Epithelial cell of esophagus (primary cell): ENCODE data around the gene GULP1.

Experiments
- DNase-seq: peaks from one replicate; pipeline ENCODE4 v3.0.0; 2010; ENCODE audit warnings: low read depth
- H3K4me3 ChIP-seq: 2 replicates; pipeline ENCODE4 v1.5.1; 2011; ENCODE audit warnings: mild to moderate bottlenecking, low read length, control low read depth
- TF ChIP-seq, protein P1 (sequence below): IDR thresholded peaks from 2 replicates; pipeline ENCODE4 v1.5.1; 2011; ENCODE audit warnings: low read depth, mild to moderate bottlenecking, low read length, control low read depth, inconsistent platforms; ENCODE audit not compliant: insufficient read depth; ENCODE audit errors: missing control alignments

Gene GULP1

DNA sequence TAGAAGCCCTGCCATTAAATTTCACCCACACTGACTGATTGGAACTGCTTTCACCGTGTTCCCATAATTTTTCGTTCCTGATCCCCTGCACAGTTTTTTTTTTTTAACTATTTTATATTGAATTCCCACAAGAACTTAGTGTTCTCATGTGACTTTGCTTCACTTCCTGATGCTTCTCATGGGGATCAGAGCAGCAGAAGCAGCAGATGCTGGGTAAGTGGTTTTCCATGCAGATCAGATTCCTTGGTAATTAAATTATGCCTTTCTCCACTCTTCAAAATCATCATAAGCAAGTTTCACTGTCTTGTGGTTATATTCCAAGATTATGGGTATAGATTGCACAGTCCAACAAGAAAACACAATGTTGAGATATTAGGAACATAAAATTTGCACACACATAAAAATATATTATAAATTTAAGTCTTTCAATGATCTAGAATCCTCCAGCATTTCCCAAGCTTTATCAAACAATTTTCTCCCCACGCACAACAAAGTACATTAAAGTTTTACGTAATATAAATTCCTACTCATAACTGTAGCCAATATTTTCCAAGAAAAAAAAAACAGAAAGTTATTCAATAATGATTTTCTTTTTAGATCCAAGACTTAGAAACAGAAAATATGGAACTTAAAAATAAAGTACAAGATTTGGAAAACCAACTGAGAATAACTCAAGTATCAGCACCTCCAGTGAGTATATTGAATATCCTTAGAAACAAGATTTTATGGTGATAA is 277.9 kb downstream of the GULP1 start:
- H3K4me3 ChIP-seq = no peak overlapping the region
- TF ChIP-seq, protein P1, sequence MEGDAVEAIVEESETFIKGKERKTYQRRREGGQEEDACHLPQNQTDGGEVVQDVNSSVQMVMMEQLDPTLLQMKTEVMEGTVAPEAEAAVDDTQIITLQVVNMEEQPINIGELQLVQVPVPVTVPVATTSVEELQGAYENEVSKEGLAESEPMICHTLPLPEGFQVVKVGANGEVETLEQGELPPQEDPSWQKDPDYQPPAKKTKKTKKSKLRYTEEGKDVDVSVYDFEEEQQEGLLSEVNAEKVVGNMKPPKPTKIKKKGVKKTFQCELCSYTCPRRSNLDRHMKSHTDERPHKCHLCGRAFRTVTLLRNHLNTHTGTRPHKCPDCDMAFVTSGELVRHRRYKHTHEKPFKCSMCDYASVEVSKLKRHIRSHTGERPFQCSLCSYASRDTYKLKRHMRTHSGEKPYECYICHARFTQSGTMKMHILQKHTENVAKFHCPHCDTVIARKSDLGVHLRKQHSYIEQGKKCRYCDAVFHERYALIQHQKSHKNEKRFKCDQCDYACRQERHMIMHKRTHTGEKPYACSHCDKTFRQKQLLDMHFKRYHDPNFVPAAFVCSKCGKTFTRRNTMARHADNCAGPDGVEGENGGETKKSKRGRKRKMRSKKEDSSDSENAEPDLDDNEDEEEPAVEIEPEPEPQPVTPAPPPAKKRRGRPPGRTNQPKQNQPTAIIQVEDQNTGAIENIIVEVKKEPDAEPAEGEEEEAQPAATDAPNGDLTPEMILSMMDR = no peak
- DNase-seq = no peak

- TF ChIP-seq, protein P1 = no peak
- no peak for DNase-seq
Measured at GRCh38 chr2:188570370-188570769, 278.7 kb downstream of the GULP1 start.

GRCh38 chr2:188571543-188572303 is 280.0 kb downstream of the GULP1 start:
- DNase-seq = no peak
- no peak overlapping the region for H3K4me3 ChIP-seq
- TF ChIP-seq, protein P1 = no peak

More at GRCh38 chr2:188570370-188570769, 278.7 kb downstream of the GULP1 start:
- H3K4me3 ChIP-seq = no peak overlapping the region

- TF ChIP-seq, protein P1 = no peak
- no peak for DNase-seq
- H3K4me3 ChIP-seq = no peak overlapping the region
Measured at GRCh38 chr2:188572592-188572991, 280.9 kb downstream of the GULP1 start.

- no peak for DNase-seq
- no peak overlapping the region for H3K4me3 ChIP-seq
Measured at GRCh38 chr2:188573453-188573852, 281.8 kb downstream of the GULP1 start.

GRCh38 chr2:188576006-188576405 is 284.3 kb downstream of the GULP1 start:
- no peak overlapping the region for H3K4me3 ChIP-seq
- TF ChIP-seq, protein P1 = no peak
- no peak for DNase-seq

More at GRCh38 chr2:188573453-188573852, 281.8 kb downstream of the GULP1 start:
- TF ChIP-seq, protein P1 = no peak
